SW480 (cell line): ENCODE data around the gene VIPR2.
"Not testable (repeated sequence)": the region's sequence is repeated elsewhere in the genome, so short reads cannot be mapped to it uniquely, and the experiment has no call there.

Source experiments
- DNase-seq: peaks from one replicate; pipeline ENCODE4 v3.0.0-alpha.2; 2016; ENCODE audit warnings: low spot score

Gene VIPR2

GRCh38 chr7:158985583-158985982, 159.1 kb downstream of the VIPR2 start:
- no peak for DNase-seq

DNA sequence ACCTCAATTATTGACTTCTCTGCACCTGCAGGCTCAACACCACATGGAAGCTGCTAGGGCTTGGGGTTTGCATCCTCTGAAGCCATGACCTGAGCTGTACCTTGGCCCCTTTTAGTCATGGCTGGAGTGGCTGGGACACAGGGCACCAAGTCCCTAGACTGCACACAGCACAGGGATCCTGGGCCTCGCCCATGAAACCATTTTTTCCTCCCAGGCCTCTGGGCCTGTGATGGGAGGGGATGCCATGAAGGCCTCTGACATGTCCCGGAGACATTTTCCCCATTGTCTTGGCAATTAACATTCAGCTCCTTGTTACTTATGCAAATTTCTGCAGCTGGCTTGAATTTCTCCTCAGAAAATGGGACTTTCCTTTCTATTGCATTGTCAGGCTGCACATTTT, 160.7 kb downstream of the VIPR2 start:
- DNase-seq, result not testable (repeated sequence)

- DNase-seq, result not testable (repeated sequence)
Observed at GRCh38 chr7:158982080-158982479, 162.6 kb downstream of the VIPR2 start.

DNA sequence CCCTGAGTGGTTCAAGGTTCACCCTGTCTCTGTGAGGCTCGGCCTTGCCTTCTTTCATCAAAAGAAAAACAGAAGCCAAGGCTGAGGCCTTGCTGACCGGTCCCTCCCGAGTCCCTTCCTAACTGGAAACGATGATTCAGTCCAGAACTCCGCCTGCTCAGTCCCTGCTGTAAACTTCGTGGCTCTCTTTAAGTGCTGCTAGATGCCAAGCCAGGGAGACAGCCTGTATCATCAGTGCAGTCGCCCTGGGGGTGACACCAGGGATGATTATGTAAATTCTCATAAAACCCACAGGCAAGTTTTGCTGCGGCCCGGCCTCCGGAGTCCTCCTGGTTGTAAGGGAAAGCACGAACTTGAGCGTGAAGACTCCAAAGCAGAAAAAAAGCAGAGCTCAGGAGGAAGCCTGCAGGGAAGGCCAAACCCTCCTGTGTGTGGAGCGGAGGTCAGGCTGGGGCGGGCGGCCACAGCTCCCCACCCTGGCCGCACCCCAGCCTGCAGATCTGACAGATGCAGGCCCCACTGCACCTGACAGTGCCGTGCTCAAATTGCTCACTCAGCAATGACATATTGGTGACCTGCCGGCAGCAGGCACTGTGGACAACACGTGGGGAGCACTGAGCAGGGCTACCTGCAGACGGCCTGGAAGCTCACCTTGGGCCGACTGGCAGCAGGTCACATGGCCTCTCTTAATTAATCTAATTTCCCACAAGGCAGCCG, 164.9 kb downstream of the VIPR2 start:
- no peak for DNase-seq

DNA sequence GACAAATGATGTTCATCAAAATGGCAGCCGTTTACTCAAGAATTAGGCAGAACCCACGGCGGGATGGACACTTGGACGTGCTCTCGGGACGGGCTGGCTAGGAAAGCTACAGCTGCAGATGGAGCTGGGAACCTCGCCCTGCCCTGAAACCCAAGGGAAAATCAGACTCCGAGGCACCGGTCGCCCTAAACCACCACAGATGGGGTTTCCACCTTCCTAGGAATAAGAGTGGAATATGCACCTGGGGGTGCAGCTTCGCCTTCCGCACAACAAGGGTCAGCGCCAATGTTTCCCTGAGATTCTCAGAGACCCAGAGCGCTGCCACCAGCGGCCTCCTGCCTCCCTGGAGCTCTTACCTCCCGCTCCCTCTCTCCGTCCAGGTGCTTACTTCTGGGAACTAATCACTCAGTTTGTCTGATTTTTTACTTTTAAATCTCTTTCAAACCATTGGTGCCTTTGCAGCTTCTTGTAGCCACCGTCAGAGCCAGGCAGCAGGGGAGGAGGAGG, 165.6 kb downstream of the VIPR2 start:
- DNase-seq, result no peak
